GM18873 (cell line): ENCODE data around the gene GAREM2.

Experiments
- ATAC-seq: cut with Tn5 transposase; IDR thresholded peaks from one replicate; pipeline ENCODE4 v1.9.1; 2021; ENCODE audit warnings: mild to moderate bottlenecking, moderate library complexity, moderate number of reproducible peaks; ENCODE audit not compliant: unreplicated experiment, low FRiP score

GAREM2 gene

DNA sequence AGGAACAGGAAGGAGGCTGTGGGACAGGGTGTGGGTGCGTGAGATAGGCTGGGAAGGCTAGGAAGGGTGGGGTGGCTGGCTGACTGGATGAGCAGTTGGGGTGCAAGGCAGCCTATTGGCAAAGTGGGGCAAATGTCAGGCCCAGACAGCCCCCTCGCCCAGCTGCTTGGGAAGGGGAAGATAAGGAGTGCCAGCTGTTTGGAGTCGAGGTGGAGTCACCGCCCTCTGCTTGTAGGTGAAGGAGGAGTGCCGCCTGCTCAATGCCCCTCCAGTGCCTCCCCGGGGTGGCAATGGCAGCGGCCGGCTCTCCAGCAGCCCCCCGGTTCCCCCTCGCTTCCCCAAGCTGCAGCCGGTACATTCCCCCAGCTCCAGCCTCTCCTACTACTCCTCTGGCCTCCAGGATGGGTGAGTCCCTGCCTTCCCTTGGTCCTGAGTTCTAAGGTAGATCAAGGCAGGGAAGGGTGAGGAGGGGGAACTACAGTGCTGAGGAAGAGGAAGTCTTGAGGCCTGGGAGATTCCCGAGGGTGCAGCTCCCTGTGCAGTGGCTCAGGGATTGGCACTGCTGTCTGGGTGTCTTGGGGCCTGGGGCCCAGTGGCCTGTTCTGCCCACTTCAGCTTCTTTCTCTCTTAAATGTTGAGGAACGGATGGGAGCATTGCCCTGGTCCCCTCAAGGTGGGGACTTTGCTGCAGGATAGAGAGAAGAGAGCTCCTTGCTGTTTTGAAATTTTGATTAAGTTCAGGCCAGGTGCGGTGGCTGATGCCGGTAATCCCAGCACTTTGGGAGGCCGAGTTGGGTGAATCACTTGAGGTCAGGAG, 13.3 kb downstream of the GAREM2 start:
- ATAC-seq: no peak

DNA sequence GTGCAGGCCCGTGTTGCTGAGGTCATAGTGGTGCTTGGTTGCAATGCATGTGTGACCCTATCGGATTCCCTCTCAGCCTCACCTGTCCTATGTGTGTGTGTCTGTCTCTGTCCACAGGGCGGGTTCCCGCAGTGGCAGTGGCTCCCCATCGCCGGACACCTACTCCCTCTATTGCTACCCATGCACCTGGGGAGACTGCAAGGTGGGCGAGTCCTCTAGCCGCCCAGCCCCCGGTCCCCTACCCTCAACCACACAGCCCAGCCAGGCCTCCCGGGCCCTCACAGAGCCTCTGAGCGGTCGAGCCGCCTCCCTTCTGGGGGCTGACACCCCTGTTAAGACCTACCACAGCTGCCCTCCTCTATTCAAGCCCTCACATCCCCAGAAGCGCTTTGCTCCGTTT, 14.2 kb downstream of the GAREM2 start:
- no peak for ATAC-seq

DNA sequence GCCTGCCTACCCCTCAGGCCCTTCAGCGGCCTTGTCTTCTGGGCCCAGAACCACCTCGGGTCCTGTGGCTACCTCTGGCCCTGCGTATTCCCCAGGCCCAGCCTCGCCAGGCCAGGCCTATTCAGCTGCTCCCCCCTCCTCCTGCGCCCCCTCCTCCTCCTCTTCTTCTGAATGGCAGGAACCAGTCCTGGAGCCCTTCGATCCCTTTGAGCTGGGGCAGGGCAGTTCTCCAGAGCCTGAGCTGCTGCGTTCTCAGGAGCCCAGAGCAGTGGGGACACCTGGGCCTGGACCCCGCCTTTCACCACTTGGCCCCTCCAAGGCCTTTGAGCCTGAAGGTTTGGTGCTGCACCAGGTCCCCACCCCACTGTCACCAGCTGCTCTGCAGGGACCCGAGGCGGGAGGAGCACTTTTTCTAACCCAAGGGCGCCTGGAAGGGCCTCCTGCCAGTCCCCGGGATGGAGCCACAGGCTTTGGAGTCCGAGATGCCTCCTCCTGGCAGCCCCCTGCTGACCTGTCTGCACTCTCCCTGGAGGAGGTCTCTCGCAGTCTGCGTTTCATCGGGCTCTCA, 14.7 kb downstream of the GAREM2 start:
- ATAC-seq: no peak

DNA sequence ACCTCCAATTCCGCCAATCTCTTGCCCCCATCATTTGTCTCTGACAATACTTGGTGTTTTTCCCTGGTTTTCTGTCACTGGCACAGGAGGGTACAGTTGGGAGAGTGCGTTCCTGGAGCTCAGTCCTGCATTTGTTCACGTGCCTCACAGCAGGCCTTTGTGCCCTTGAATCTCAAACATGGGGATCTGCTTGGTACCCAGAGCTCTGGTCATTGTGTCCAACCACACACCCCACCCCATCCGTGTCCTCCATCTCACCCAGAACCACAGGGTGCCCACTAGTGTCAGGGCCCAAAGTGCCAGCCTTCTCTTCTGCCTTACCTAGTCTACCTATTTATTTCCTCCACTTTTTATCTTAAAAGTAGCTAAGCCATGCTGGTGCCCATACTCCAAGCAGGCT, 16.2 kb downstream of the GAREM2 start:
- no peak for ATAC-seq

DNA sequence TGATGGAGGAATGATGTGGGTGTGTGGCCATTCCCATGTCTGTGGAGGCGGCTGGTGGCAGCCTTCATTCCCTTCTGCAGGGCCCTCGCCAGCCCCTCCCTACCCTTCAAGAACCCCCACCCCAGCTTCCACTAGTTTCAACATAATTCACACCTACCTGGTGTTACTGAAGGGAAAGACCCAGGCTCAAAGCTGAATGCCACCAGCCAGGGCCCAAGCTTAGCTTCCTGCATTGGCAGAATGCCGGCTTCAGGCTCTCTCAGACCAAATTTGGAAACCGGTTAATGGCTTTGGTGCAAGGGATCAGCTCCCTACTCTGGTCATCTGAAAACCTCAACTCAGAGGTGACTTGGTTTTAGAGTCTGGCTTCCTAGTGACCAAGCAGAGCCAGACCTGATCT, 16.9 kb downstream of the GAREM2 start:
- no peak for ATAC-seq

DNA sequence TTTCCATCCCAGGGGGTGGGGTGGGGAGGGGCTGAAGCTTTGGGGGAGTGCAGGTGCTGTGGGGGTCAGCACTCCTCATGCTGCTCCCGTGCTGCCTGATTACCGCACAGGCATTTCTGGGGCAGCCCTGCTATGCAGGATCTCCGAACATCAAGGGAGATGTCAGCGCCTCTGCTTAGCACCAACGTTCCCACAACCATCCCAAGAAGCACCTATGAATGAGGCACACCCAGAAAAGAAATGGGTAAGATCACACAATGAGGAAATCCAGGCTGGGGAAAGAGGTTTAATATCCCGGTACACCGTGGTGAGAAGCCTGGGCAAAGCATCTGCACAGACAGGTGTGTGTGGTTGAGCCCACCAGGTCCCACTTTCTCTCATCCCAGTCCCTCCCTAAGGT, 17.5 kb downstream of the GAREM2 start:
- no peak for ATAC-seq

DNA sequence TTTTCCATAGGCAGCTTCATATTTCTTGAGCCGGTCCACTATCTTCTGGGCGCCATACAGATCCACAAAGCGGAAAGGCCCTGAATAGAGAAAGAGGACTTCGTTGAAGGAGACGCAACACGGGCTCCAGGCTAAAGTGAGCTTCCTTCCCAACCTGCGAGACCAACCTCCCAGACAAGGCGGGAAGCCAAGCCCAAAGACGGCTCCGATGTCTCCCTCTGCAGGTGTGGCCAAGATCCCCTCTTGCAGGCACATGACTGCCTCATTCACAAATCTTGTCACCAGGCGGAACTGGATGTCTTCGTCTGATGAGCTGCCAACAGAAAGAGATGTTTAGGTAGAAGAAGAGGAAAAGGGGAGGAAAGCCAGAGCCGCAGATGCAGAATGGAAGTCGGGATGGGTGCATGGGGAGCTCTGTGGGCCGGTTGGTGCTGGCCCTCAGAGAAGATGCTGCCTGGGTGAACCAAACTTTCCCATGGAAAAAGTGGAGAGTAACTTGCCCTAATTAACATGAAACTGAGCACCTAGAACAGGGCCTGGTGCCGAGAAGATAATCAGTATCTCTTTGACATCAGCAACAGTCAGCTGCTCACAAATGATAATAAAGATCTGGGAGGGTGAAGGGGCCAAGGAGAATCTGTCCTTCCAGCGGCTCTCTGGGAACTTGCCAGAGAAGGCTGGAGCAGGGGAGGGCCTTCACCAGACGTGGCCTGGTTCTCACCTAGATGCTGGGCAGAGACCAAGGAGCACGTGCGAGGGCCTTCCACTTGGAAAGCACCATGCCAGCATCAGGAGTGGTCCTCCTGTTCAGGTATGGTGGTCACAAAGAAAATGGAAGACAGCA, 18.6 kb downstream of the GAREM2 start:
- no peak for ATAC-seq

DNA sequence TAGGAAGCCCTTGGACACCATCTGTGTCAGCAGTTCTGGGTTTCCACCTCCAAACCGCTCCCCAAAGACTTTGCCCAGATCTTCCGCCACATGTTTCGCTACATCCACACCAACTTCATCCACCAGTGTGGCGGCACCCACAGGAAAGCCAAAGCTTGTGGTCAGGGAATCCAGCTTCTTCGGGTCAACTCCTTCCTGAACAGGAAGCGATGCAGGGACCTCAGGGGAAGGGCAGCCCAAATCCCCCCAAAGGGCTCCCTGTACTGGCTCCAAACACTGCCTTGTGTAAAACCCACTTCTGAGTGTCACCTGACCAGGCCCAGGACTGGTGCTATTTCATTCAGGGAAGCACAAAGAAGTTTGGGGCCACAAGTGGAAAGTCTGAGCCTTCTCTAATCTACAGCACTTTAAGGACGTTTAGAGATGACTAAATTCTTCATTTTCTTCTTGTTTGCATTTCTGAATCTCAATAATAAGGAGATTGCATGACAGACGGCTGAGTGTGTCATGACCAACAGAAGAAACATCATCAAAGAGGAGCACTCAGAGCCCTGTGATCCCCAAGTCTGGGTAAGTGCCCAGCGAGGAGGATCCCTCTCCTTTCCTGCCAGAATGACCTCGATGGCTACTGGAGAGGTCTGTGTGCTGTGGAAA, 20.8 kb downstream of the GAREM2 start:
- no peak for ATAC-seq

DNA sequence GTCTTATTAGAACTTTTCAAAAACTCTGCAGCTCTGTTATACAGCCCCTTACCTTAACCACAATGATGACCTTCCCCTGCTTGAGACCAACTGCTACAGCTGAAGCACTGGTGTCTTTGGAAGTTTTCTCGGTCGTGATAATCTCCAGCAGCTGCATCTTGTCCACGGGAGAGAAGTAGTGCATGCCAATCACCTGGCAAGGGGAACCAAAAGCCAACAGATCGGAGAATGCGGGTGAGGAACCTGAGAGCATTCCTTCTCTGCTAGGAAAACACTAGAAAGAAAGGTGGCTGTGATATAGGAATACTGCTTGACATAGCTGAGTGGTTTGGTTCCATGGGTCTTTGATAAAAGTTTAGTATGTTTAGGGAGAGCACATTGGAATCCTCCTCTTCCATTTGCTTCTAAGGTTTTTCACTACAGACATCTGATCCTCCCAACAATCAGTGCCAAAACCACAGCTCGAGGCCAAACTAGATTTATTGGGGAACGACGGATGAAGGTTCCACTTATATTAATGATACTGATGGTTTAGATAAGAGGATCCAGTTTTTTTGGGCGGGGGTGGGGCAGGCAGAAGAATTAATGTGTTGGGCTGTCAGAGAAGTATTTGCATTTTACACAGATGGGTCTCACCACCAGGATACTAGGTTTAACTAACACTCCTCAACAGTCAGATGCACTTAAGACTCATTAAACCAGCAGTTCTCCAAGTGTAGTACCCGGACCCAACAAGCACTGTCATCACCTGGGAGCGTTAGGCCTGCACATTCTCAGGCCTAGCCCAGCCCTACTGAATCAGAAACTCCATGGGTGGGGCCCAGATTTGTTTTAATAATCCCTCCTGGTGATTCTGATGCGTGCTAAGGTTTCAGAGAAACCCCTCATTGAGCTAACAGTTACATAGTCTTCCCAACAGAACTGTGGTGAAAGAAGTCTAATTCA, 22.4 kb downstream of the GAREM2 start:
- no peak for ATAC-seq

DNA sequence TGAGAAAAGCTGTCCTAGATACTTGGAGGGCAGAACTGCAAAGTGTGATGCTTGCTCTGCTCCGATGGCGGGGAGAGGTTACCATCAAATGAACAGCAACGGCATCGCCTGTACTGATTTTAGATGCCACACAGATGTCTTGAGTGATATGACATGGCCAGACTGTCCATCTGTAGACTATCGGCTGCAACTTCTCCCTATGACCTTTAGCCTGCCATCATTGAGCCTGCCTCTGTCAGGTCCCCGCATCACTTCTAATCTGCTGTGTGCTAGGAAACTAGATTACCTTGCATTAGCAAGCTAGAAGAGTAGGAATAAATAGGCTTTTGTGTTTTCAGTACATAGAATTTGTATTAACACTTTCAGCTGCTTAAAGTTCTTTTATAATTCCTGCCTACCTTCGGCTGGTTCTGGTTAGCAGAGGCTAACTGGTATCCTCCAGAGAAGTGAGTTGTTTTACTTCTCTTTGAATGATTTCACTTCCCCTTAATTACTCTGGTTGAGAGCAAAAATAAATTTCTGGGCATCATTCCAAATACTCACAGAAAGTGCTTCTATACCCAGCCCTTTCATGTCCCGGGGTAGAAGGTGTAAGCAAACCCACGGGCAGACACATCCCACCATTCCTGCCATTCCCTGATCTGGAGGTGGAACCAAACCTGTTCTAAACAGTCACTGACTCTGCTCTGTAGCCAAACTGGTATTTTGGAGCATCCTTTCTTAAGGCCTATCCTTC, 24.0 kb downstream of the GAREM2 start:
- no peak for ATAC-seq

DNA sequence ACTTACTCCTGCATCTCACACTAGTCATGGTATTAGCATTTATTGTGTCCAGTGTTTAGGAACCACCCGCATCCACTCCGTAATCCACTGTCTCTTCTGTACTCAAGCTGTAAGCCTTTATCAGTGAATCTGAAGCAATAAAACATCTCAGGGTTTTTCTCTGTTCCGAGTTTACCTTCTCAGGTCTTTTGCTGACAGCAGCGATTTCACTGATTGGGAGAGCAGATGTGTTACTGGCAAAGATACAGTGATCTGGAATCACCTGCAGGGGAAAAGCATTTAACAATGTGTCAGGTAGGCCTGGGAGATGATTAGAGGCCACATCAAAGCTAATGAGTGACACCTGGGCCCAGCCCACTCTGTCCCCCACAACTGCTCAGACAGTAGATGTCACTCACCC, 24.6 kb downstream of the GAREM2 start:
- no peak for ATAC-seq

DNA sequence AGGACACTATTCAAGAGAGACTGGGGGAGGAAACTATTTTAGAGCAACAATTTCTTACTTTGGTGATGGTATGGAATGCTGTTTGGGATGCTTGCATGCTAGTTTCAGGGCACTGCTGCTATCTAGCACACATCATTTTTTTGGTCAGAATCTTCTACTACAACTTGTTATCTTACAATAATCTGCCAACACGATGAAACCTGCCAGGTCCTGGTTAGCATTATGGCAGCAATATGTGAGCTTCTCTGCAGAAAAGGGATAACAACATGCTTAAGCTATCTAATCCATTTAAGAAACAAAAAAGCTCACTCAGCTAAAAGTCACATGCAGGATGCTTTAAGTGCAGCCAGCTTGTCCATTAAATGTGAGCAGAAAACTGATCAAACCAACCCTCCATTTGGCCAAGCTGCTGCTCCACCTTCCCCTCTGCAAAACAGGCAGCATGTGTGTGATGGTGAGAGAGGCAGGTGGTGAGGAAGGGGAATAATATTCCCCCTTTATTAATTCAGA, 30.1 kb downstream of the GAREM2 start:
- ATAC-seq: no peak

DNA sequence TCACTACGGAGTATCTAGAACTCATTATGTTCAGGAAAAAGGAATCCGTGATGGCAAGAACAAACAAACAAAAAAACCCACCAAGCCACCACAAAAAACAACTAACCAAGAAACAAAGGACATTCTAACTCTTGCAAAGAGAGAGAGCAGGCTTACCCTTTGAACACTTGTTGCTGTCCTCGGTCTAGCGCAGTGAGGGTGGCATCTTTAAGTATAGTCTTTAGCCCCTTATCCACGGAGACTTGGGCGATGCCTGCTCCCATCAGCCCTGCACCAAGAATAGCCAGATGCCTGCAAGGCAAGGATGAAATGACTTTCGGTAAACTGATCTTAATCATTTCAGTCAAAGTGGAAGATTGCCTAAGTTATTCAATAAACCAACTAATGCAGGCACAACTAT, 31.0 kb downstream of the GAREM2 start:
- ATAC-seq: no peak

DNA sequence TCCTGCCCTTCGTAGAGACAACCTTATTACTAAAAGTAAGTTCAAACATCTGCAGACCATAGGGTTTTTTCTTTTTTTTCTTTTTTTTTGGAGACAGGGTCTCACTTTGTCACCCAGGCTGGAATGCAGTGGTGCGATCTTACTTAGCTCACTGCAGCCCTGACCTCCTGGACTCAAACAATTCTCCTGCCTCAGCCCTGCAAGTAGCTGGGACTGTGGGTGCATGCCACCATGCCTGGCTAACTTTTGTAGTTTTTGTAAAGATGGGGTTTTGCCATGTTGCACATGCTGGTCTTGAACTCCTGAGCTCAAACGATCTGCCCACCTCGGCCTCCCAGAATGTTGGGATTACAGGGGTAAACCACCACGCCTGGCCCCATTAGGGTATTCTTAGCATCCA, 39.1 kb downstream of the GAREM2 start:
- no peak for ATAC-seq

DNA sequence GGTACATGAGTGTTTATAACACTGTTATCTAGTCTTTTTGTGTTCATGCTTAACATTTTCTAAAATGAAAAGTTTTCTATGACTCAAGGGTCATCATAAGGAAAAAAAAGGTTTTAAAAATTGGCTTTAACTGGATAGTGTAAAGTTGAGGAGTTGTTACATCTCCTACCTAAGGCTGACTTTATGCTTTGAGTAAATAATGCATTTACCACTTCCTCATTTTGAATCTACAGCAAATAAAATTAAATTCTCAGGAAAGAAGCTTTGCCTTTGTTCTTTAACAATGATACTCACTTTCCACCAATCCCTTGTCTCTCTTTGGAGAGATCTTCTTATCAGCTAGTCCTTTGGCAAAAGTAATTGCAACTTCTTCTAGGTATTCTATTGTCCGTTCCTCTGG, 41.9 kb downstream of the GAREM2 start:
- no peak for ATAC-seq

DNA sequence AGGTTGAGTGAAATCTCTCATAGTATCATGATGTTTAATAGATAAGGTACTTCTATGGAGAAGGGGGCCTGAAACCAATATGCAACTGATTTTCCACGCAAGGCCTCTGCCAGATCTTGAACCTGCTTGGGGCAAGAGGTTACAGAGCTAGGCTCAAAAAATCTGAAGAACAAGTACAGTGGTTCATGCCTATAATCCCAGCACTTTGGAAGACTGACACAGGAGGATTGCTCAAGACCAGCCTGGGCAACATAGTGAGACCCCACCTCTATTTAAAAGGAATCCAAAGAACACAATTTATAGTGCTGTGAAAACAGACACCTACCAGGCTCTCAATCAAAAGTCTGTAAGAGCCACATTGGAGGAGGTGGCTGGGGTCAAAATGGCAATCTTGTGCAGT, 42.9 kb downstream of the GAREM2 start:
- no peak for ATAC-seq

DNA sequence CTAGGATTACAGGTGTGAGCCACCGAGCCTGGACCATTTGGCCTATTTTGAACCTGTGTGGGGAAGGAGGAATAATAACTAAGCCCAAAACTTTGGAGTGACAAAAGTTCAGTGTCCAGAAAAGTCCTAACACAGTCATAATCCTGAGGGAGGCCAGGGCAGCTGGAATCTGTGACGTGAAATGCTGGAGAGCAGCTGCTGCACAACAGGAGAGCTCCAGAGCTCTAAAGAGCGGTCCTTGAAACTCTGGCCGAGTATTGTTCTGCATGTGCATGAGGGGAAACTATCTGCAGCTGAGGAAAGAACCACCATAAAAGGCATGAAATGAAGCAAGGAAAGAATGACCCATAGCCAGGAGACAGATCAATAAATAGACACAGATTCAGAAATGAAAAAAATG, 43.7 kb downstream of the GAREM2 start:
- no peak for ATAC-seq

DNA sequence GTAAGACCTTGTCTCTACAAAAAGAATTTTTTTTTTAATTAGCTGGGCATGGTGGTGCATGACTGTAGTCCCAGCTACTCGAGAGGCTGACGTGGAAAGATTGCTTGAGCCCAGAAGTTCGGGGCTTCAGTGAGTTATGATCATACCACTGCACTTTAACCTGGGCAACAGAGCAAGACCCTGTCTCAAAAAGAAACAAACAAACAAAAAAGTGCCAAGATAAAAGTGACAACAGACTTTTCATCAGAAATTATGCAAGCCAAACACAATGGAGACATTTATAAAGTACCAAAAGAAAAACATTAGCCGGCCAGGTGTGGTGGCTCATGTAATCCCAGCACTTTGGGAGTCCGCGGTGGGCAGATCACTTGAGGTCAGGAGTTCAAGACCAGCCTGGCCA, 44.8 kb downstream of the GAREM2 start:
- no peak for ATAC-seq

DNA sequence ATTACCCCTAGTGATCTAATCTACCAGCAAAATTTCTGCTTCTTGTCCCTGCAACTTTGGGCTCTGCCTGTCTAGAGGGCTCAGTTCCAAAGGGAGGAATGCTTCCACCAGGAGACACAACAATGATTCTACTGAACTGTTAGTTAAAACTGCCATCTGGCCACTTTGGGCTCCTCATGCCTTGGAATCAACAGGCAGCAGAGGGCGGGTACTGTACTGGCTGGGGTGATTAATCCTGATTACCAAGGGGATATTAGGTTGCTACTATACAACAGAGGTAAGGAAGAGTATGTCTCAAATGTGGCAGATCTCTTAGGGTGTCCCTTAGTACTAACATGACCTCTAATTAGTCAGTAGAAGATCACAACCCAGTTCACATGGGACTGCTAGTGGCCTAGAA, 50.1 kb downstream of the GAREM2 start:
- ATAC-seq: no peak
